ENCODE results near the gene ZMYND11. TPM values are rescaled to one million over a fixed set of nuclear protein-coding genes. Genes with fewer than 3 reads are reported as not detected.
A peak's percentile ranks its signal among the peaks of the same experiment; 100 is the strongest.

Gene ZMYND11
- total and polyA plus RNA-seq, 2 of the 8 experiments (the other 6 are each of a cell fraction or from before 2014, with no cell fraction given): 7.5 to 26.6 TPM

- H3K4me1 ChIP-seq (replicated peaks in 1 of 4; ENCODE audit: control insufficient read depth in 3 of 4, insufficient read depth in 4 of 4, low read length in 3 of 4): peaks cover 0 to 4% (median 3%) of the 10 kb centered on the region in 4 experiments; a peak in 4 of 7 replicates
- no peaks in the 10 kb centered on the region for H3K36me3 ChIP-seq (ENCODE audit: control insufficient read depth in 2 of 4, insufficient read depth in 4 of 4, low read length in 3 of 4)
- no peak overlapping the region for H2BK120ac ChIP-seq (replicated peaks; ENCODE audit: low read depth, low read length)
- no peak overlapping the region for H2BK5ac ChIP-seq (ENCODE audit: low read depth, low read length)
- H4K8ac ChIP-seq (ENCODE audit: extremely low read depth, insufficient read depth, low read length): peak overlapping the region; percentile 95; the same call in 1 of the 2 replicates
- H2BK15ac ChIP-seq (ENCODE audit: low read length): peak overlapping the region; percentile 47; the same call in 1 of the 2 replicates
- no peak overlapping the region for H4K91ac ChIP-seq (replicated peaks; ENCODE audit: insufficient read length, low read length)
- FAIRE-seq (no peak), DNase-seq (ENCODE audit: low read depth in 1 of 2, low spot score in 2 of 2) (no peak)
- no peak for TF ChIP-seq RFX5 (IDR thresholded peaks at IDR 0.05; ENCODE audit: borderline replicate concordance, low read depth, low read length)
- peak; percentile 31; the same call in 1 of the 2 replicates for TF ChIP-seq SUZ12 (IDR thresholded peaks at IDR 0.05; ENCODE audit: low read length)
- peak overlapping the region; percentile 84 to 85 for H3K4me2 ChIP-seq (ENCODE audit: insufficient read depth in 1 of 2, low read depth in 2 of 2, low read length in 2 of 2)
- peaks cover 8 to 52% of the 10 kb centered on the region in 2 experiments for H3K79me2 ChIP-seq (ENCODE audit: control insufficient read depth in 1 of 2, insufficient read depth in 2 of 2, low read length in 2 of 2)
- peaks cover 12% of the 10 kb centered on the region for H3K23me2 ChIP-seq (ENCODE audit: low read depth, low read length)
- no peak overlapping the region for H3K27ac ChIP-seq (ENCODE audit: low read depth, low read length)
- WGBS, 2 experiments (ENCODE audit: extremely low coverage in 1 of 2, insufficient coverage in 1 of 2, insufficient read length in 1 of 2, insufficient replicate concordance in 2 of 2, low coverage in 1 of 2, low lambda C conversion rate in 2 of 2, missing lambda C conversion rate in 1 of 2): 48% methylated on average over 10 of the region's 10 CpGs; no CpG with 5 or more reads in 1 of the 2 experiments
- no peak overlapping the region for H4K5ac ChIP-seq (ENCODE audit: insufficient read length, low read depth, low read length)
- no peak overlapping the region for H3K14ac ChIP-seq (ENCODE audit: insufficient read length)
- H3K4me3 ChIP-seq (ENCODE audit: extremely low read depth in 1 of 4, insufficient read depth in 2 of 4, low read depth in 3 of 4, low read length in 4 of 4): peak overlapping the region; percentile 53 to 72 (median 69)
- H2BK12ac ChIP-seq (ENCODE audit: low read depth, low read length): peak overlapping the region; percentile 21; the same call in 1 of the 2 replicates
- H3K79me1 ChIP-seq (ENCODE audit: low read depth, low read length): no peaks in the 10 kb centered on the region
- H2AK5ac ChIP-seq (ENCODE audit: low read depth, low read length): no peak overlapping the region
- H3K9ac ChIP-seq (replicated peaks in 1 of 4; ENCODE audit: extremely low read depth in 1 of 4, low read depth in 3 of 4, low read length in 3 of 4): peak overlapping the region in 3 of 4 experiments; percentile 40 to 83 (median 74); a peak in 5 of 7 replicates
- no peak overlapping the region for H3K18ac ChIP-seq (ENCODE audit: extremely low read depth, low read length)
- no peak overlapping the region for H3K56ac ChIP-seq (replicated peaks; ENCODE audit: insufficient read length, low read depth, low read length)
- H4K20me1 ChIP-seq (replicated peaks in 1 of 2; ENCODE audit: control insufficient read depth in 1 of 2, insufficient read depth in 2 of 2, low read length in 2 of 2): peaks cover 9 to 13% of the 10 kb centered on the region in 2 experiments
- no peaks in the 10 kb centered on the region for H3K9me3 ChIP-seq (ENCODE audit: insufficient read depth in 2 of 2, low read depth in 1 of 2, low read length in 1 of 2)
- ChIA-PET POLR2A (ENCODE audit: partially characterized antibody) (interaction anchor here (0.6 to 1.8 kb wide), 9 partner anchors 10 to 286 kb away, joined by 3 to 6 read pairs (median 4); no protein-coding TSS in a partner anchor), CTCF (ENCODE audit: partially characterized antibody) (interaction anchor here (1.0 to 2.2 kb wide), 4 partner anchors 18 to 45 kb away, joined by 3 to 11 read pairs (median 4); no protein-coding TSS in a partner anchor)
- no peak overlapping the region for H2AFZ ChIP-seq (ENCODE audit: low read length)
- H3K23ac ChIP-seq (ENCODE audit: insufficient read length): no peak overlapping the region
- H3K27me3 ChIP-seq (replicated peaks in 1 of 4; ENCODE audit: control insufficient read depth in 3 of 4, extremely low read depth in 1 of 4, insufficient read depth in 3 of 4, low read length in 3 of 4): peaks cover 0 to 15% (median 7%) of the 10 kb centered on the region in 4 experiments; a peak in 5 of 7 replicates
- H3K4ac ChIP-seq (replicated peaks; ENCODE audit: insufficient read length, low read depth, low read length): no peak overlapping the region
- H2BK20ac ChIP-seq (ENCODE audit: low read length): no peak overlapping the region
These were observed 1.2 kb downstream of the ZMYND11 start for GRCh38 chr10:136465-136762.
